ENCODE results near the gene SOHLH2. TPM values are rescaled to one million over a fixed set of nuclear protein-coding genes. Genes with fewer than 3 reads are reported as not detected.

Gene SOHLH2
- total RNA-seq, 2 experiments from 2014 or later = not detected

DNA sequence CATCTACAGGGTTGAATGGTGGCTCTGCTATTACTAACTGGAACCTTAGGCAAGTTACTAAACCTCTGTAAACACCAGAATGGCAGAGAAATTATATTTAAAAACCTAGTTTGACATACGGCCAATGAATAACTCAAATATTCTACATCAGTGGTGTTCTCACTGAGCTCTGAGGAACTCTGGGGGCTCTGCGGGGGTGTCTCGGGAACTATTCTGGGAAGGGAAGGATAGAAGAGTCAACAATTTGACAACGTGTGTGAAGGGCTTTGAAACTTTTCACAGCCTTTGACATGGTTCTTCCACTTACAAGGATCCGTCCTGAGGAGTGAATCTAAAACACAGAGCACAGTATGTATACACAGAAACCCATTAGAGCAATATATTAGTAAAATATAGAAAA is 38.7 kb downstream of the SOHLH2 start:
- TF ChIP-seq, protein P1, sequence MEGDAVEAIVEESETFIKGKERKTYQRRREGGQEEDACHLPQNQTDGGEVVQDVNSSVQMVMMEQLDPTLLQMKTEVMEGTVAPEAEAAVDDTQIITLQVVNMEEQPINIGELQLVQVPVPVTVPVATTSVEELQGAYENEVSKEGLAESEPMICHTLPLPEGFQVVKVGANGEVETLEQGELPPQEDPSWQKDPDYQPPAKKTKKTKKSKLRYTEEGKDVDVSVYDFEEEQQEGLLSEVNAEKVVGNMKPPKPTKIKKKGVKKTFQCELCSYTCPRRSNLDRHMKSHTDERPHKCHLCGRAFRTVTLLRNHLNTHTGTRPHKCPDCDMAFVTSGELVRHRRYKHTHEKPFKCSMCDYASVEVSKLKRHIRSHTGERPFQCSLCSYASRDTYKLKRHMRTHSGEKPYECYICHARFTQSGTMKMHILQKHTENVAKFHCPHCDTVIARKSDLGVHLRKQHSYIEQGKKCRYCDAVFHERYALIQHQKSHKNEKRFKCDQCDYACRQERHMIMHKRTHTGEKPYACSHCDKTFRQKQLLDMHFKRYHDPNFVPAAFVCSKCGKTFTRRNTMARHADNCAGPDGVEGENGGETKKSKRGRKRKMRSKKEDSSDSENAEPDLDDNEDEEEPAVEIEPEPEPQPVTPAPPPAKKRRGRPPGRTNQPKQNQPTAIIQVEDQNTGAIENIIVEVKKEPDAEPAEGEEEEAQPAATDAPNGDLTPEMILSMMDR (IDR thresholded peaks at IDR 0.05) = no peak
- H3K9me3 Mint-ChIP-seq = no peaks in the 10 kb centered on the region
- ATAC-seq (no peak), DNase-seq (no peak)
- H3K4me1 Mint-ChIP-seq (ENCODE audit: low read depth) = no peaks in the 10 kb centered on the region
- no peak overlapping the region for H3K27ac Mint-ChIP-seq
- H3K36me3 Mint-ChIP-seq (ENCODE audit: low read depth) = no peaks in the 10 kb centered on the region
- intact Hi-C loops (cut with micrococcal nuclease) = no loop called here
- ChIA-PET CTCF (no interaction called here), POLR2A (no interaction called here)
- no peak overlapping the region for H3K4me3 Mint-ChIP-seq
- H3K27me3 Mint-ChIP-seq = no peaks in the 10 kb centered on the region

DNA sequence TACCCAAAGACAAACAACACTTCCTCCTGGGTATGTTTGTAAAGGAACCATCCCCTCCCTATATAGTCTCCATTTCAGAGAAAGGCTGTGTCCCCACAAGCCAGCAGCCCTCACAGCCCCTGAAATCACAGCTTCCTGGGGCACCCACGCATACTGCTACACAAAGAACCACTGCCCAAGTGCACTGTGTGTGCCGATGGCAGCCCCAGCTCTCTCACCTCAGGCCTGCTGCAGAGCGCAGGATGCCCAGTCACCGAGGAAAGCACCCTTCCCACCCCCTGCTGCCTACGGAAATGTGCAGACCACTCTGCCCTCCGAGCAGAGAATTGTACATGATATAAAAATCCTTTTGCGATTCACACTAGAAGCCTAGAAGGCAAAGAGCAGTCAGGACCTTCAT is 39.4 kb downstream of the SOHLH2 start:
- intact Hi-C loops (cut with micrococcal nuclease) = no loop called here
- ATAC-seq (no peak), DNase-seq (no peak)
- Mint-ChIP-seq H3K9me3 (no peaks in the 10 kb centered on the region), H3K4me1 (ENCODE audit: low read depth) (no peaks in the 10 kb centered on the region), H3K27me3 (no peaks in the 10 kb centered on the region), H3K36me3 (ENCODE audit: low read depth) (no peaks in the 10 kb centered on the region), H3K4me3 (no peak overlapping the region), H3K27ac (no peak overlapping the region)
- CTCF ChIA-PET = no interaction called here
- TF ChIP-seq, protein P1 (IDR thresholded peaks at IDR 0.05) = no peak
- POLR2A ChIA-PET = no interaction called here

DNA sequence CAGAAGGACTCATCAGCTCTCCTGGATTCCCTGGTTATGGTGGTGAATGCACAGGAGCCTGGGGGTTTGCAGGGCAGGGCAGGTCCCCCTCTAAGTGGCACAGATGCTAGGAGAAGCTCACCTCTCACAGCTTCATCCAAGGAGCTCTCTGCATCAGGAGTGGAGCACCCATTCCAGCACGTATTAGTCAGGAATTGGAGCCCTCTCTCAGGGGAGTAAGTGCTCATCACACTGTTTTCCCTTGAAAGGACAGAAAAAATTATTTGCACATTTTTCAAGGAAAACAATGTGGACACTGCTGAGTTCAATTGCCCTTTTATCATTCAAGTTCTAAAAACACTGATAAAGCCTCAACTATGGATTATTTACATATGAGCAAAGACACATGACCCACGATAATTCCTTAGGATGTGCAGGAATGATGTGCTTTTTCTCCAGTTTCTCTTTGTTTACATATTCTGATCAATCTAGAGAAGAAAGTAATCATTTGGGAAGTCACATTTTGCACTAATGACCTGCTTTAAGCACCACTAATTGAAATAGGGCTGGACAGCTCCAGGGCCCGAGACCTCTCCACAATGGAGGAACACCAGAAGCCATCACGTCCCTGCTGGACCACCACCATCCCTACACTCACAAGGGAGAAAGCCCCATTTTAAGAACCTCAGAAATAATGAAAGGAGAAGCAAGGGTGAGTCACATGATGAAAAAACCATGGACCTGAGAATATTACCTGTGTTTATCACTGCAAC is 40.6 kb downstream of the SOHLH2 start:
- TF ChIP-seq, protein P1 (IDR thresholded peaks at IDR 0.05) = no peak
- ATAC-seq = no peak
- ChIA-PET POLR2A (no interaction called here), CTCF (interaction anchor here (0.7 kb wide), 1 partner anchor 360 kb away, joined by 3 read pairs; no protein-coding TSS in a partner anchor)
- DNase-seq = no peak
- Mint-ChIP-seq H3K27me3 (no peaks in the 10 kb centered on the region), H3K36me3 (ENCODE audit: low read depth) (no peaks in the 10 kb centered on the region), H3K9me3 (no peaks in the 10 kb centered on the region), H3K4me3 (no peak overlapping the region), H3K4me1 (ENCODE audit: low read depth) (no peaks in the 10 kb centered on the region), H3K27ac (no peak overlapping the region)
- intact Hi-C loops (cut with micrococcal nuclease) = no loop called here

DNA sequence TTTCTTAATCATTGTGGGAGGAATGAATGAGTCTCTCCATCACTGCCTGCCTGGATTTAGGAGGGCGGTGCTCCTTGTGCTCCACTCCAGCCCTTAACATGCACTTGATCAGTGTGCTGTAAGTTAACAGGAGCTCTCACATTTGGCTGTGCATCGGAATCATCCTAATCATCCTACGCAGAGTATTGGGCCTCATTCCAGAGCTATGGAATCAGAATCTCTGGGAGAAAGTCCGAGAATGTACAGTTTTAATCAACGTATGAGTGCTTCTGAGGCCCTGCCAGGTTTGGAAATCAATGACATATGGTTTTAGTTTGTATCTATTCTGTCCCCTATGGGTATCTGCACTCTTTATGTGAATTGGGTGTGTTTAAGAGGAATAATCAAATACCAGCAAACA is 48.3 kb downstream of the SOHLH2 start:
- H3K4me1 Mint-ChIP-seq (ENCODE audit: low read depth) = no peaks in the 10 kb centered on the region
- no peak overlapping the region for H3K27ac Mint-ChIP-seq
- H3K9me3 Mint-ChIP-seq = no peaks in the 10 kb centered on the region
- POLR2A ChIA-PET = no interaction called here
- ATAC-seq = no peak
- intact Hi-C loops (cut with micrococcal nuclease) = no loop called here
- H3K4me3 Mint-ChIP-seq = no peak overlapping the region
- H3K27me3 Mint-ChIP-seq = no peaks in the 10 kb centered on the region
- CTCF ChIA-PET = no interaction called here
- H3K36me3 Mint-ChIP-seq (ENCODE audit: low read depth) = no peaks in the 10 kb centered on the region
- no peak for DNase-seq
- TF ChIP-seq, protein P1 (IDR thresholded peaks at IDR 0.05) = no peak

DNA sequence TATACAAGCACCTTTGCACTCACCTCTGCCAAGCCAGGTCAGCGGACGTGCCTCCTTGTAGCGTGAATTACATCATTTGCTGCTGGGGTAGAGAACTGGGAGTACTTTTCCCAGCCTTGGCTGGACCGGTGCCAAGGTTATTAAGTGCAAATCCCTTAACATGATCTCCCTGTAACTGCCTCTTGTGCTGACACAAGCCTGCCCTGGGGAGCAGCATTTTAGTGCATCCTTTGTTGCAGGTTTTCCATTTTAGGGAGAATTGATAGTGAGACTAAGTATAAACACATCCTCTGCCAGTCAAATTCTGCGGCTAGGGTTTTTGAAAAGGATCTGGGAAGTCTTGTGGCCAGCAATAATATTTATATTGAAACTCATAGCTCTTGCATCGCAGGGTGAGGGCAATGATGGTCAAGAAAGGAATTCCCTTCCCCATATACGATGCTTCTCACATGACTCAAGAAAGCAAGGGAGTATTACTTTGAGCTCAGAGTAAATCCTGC is 50.5 kb downstream of the SOHLH2 start:
- no peaks in the 10 kb centered on the region for H3K27me3 Mint-ChIP-seq
- ChIA-PET POLR2A (no interaction called here), CTCF (no interaction called here)
- H3K9me3 Mint-ChIP-seq = no peaks in the 10 kb centered on the region
- H3K4me3 Mint-ChIP-seq = no peak overlapping the region
- intact Hi-C loops (cut with micrococcal nuclease) = no loop called here
- no peaks in the 10 kb centered on the region for H3K4me1 Mint-ChIP-seq (ENCODE audit: low read depth)
- TF ChIP-seq, protein P1 (IDR thresholded peaks at IDR 0.05) = no peak
- H3K27ac Mint-ChIP-seq = no peak overlapping the region
- no peaks in the 10 kb centered on the region for H3K36me3 Mint-ChIP-seq (ENCODE audit: low read depth)
- DNase-seq (no peak), ATAC-seq (no peak)
